Stomach (tissue), 9 donors: Measurements from ENCODE around the gene PORCN. TPM values are rescaled to one million over a fixed set of nuclear protein-coding genes. Genes with fewer than 3 reads are reported as not detected.

ENCODE experiments used
- DNase-seq, 2 donors: peaks; one replicate each; pipeline versions ENCODE4 v3.0.0 to v3.0.0-alpha.2; 2013 to 2019
- H3K27ac ChIP-seq, 5 donors: fragments of 200-600 bp in 4 of 5; sonication (generic) in 4 of 5; one replicate each; pipeline ENCODE4 v1.5.1; 2013 to 2019; ENCODE audit warnings: mild to moderate bottlenecking in 1 of 5, moderate library complexity in 1 of 5
- H3K27me3 ChIP-seq, 3 donors: fragments of 200-600 bp; sonication (generic); one replicate each; pipeline ENCODE4 v1.5.1; 2017 to 2019; ENCODE audit warnings: mixed run types in 1 of 3
- H3K36me3 ChIP-seq, 4 donors: fragments of 200-600 bp; sonication (generic); 1 replicate in 3 of 4; 2 replicates in 1 of 4; pipeline ENCODE4 v1.5.1; 2016 to 2019
- H3K4me1 ChIP-seq, 4 donors: fragments of 200-600 bp; sonication (generic); one replicate each; pipeline ENCODE4 v1.5.1; 2016 to 2019
- H3K4me3 ChIP-seq, 4 donors: fragments of 200-600 bp; sonication (generic) in 3 of 4; one replicate each; pipeline ENCODE4 v1.5.1; 2016 to 2019; ENCODE audit warnings: mild to moderate bottlenecking in 1 of 4
- H3K9me3 ChIP-seq, 4 donors: fragments of 200-600 bp; sonication (generic); one replicate each; pipeline ENCODE4 v1.5.1; 2016 to 2019
- CTCF ChIP-seq, 7 experiments: fragments of 450-650 bp in 4 of 7; fragments of 200-600 bp in 3 of 7; sonication (generic) in 3 of 7; IDR thresholded peaks; one replicate each; pipeline ENCODE4 v1.5.1; 2016 to 2019; ENCODE audit warnings: antibody characterized with exemption in 7 of 7, control low read depth in 2 of 7, mild to moderate bottlenecking in 1 of 7
- EP300 ChIP-seq: sonication (generic); formaldehyde crosslinking; IDR thresholded peaks from one replicate; pipeline ENCODE4 v1.6.1; 2017; ENCODE audit warnings: antibody characterized with exemption
- POLR2A ChIP-seq, 4 donors: fragments of 450-650 bp; IDR thresholded peaks; one replicate each; pipeline ENCODE4 v1.6.1; 2016; ENCODE audit warnings: antibody characterized with exemption in 4 of 4, control low read depth in 2 of 4, mild to moderate bottlenecking in 1 of 4, moderate library complexity in 1 of 4
- POLR2AphosphoS5 ChIP-seq, 3 donors: sonication (generic); formaldehyde crosslinking; IDR thresholded peaks; one replicate each; pipeline ENCODE4 v1.6.1; 2016; ENCODE audit warnings: antibody characterized with exemption in 3 of 3
- WGBS, 5 donors: extraction: QIAGEN DNeasy Blood & Tissue Kit in 3 of 5; methylation state at CpG; one replicate each; pipeline versions ENCODE4 v1.1.5 to v1.1.7; 2013 to 2018; 5-methylcytosine and 5-hydroxymethylcytosine counted together
- intact Hi-C: fragments of 100-400 bp; cut with DNase I; formaldehyde crosslinking; loops from one replicate; pipeline ENCODE4 v1.15.1; 2023; ENCODE audit warnings: low total_unique reads
- polyA plus RNA-seq, 3 donors: library from polyadenylated mRNA; stranded (reverse); fragments of 200-250 nt; gene quantifications; one replicate each; pipeline ENCODE4 v1.2.3, GENCODE V29; 2013
- total RNA-seq, 5 donors: library from RNA; depleted of rRNA; stranded (reverse); fragments of >200 nt; gene quantifications; one replicate each; pipeline versions ENCODE4 v1.1.0 to v1.2.3, GENCODE V29; 2014 to 2016
- donor health status: healthy with polysubstance abuse.
- donor health status: Bipolar disorder and iron deficiency.
- donor health status: healthy.

The PORCN gene
- total and polyA plus RNA-seq, 8 donors = 1.8 to 27.4 (median 10.3) TPM

GRCh38 chrX:48490661-48491060, 18.1 kb upstream of the PORCN start:
- TF ChIP-seq EP300 (no peak), POLR2AphosphoS5 (IDR thresholded peaks at IDR 0.05) (no peak), CTCF (IDR thresholded peaks at IDR 0.05) (no peak), POLR2A (IDR thresholded peaks at IDR 0.05) (no peak)
- no peak overlapping the region for H3K4me3 ChIP-seq
- WGBS, 5 donors = 71 to 86% (median 80%) methylated on average over 5 to 8 of the region's 8 CpGs
- intact Hi-C loops = no loop called here
- H3K27me3 ChIP-seq = no peaks in the 10 kb centered on the region
- no peaks in the 10 kb centered on the region for H3K4me1 ChIP-seq
- peaks cover 0 to 8% (median 0%) of the 10 kb centered on the region in 4 donors for H3K36me3 ChIP-seq
- no peak overlapping the region for H3K27ac ChIP-seq
- DNase-seq = no peak
- peaks cover 0 to 18% (median 3%) of the 10 kb centered on the region in 4 donors for H3K9me3 ChIP-seq

- Histone ChIP-seq H3K4me3 (no peak overlapping the region), H3K27ac (no peak overlapping the region), H3K9me3 (peaks cover 0 to 18% (median 3%) of the 10 kb centered on the region in 4 donors), H3K36me3 (peaks cover 0 to 2% (median 0%) of the 10 kb centered on the region in 4 donors), H3K27me3 (no peaks in the 10 kb centered on the region), H3K4me1 (no peaks in the 10 kb centered on the region)
- no peak for DNase-seq
- WGBS, 5 donors = 90 to 100% (median 98%) methylated on average over 2 to 9 of the region's 9 CpGs
- TF ChIP-seq POLR2AphosphoS5 (IDR thresholded peaks at IDR 0.05) = no peak
- TF ChIP-seq EP300 = no peak
- no peak for TF ChIP-seq POLR2A (IDR thresholded peaks at IDR 0.05)
- TF ChIP-seq CTCF (IDR thresholded peaks at IDR 0.05) = no peak
- intact Hi-C loops = no loop called here
Measured at GRCh38 chrX:48491809-48492208, 17.0 kb upstream of the PORCN start.

DNA sequence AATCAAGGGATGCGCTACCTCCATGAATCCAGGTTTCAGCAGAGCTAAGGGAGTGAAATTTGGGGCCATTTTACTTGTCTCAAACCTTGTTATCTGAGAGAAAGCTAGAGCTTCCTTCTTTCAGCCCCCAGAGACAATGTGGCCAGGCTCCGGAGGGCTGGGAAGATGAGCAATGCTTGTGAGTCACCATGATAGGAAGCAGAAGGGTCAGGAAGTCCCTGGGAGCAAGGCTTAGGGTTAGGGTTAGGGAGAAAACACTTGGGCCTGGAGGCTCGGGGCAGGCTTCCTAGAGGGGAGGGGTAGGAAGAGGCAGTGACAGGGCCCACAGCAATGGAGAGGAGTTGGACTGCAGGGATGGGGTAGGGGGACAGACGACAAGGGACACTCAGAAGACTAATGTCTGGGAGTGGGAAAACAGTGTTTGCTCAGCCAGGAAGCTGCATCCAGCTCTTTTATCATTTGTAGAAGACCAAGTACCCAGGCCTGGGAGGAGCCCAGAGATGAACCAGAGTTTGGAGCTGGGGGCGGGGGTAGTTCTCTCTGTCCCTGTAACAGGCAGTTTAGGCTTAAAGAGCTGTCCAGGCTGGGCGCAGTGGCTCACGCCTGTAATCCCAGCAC, 16.4 kb upstream of the PORCN start:
- Histone ChIP-seq H3K4me1 (no peaks in the 10 kb centered on the region), H3K9me3 (peaks cover 0 to 18% (median 3%) of the 10 kb centered on the region in 4 donors), H3K36me3 (no peaks in the 10 kb centered on the region), H3K27ac (no peak overlapping the region), H3K27me3 (no peaks in the 10 kb centered on the region), H3K4me3 (no peak overlapping the region)
- TF ChIP-seq POLR2AphosphoS5 (IDR thresholded peaks at IDR 0.05) (no peak), POLR2A (IDR thresholded peaks at IDR 0.05) (no peak), EP300 (no peak), CTCF (IDR thresholded peaks at IDR 0.05) (no peak)
- intact Hi-C loops = no loop called here
- 48 to 81% (median 76%) methylated on average over 3 to 7 of the region's 7 CpGs for WGBS, 5 donors
- DNase-seq = no peak

GRCh38 chrX:48493890-48494364, 14.9 kb upstream of the PORCN start:
- Histone ChIP-seq H3K9me3 (peaks cover 0 to 18% (median 3%) of the 10 kb centered on the region in 4 donors), H3K4me1 (no peaks in the 10 kb centered on the region), H3K36me3 (no peaks in the 10 kb centered on the region), H3K27ac (no peak overlapping the region), H3K4me3 (no peak overlapping the region), H3K27me3 (no peaks in the 10 kb centered on the region)
- DNase-seq = peak; percentile 47 to 58
- 11 to 43% (median 27%) methylated on average over 9 to 10 of the region's 10 CpGs for WGBS, 5 donors
- TF ChIP-seq CTCF (IDR thresholded peaks at IDR 0.05) (peak in 3 of 7 experiments; percentile 16 to 49 (median 41)), POLR2AphosphoS5 (IDR thresholded peaks at IDR 0.05) (no peak)
- intact Hi-C loops = no loop called here
